A673 (cell line): ENCODE measurements around the gene ZNF831. TPM values are rescaled to one million over a fixed set of nuclear protein-coding genes. Genes with fewer than 3 reads are reported as not detected.

Source experiments
- BruUV-seq: library from RNA; stranded (reverse); fragments of 400-500 nt; replicated peaks from 2 replicates; lab custom pipeline; 2021; lab: Mats Ljungman, UMichigan
- CTCF ChIA-PET: fragments of 300-600 bp; sonication (Branson Sonifier 250); formaldehyde crosslinking; loops from one replicate; lab custom pipeline; 2022; ENCODE audit warnings: antibody characterized with exemption; lab: Charles Lee
- POLR2A ChIA-PET: fragments of 300-600 bp; sonication (Branson Sonifier 250); formaldehyde crosslinking; loops from one replicate; lab custom pipeline; 2022; ENCODE audit warnings: antibody characterized with exemption; ENCODE audit not compliant: low non-redundant PET; lab: Charles Lee
- DNase-seq: peaks from one replicate; pipeline ENCODE4 v3.0.0-alpha.2; 2015; ENCODE audit warnings: low spot score
- H3K27ac ChIP-seq: fragments of 200-600 bp; sonication (generic); 2 replicates; pipeline ENCODE4 v1.5.1; 2016; ENCODE audit warnings: mixed run types, low read depth, mild to moderate bottlenecking, mixed read lengths, antibody characterized with exemption, low read length; ENCODE audit not compliant: poor library complexity, severe bottlenecking
- H3K27me3 ChIP-seq: fragments of 200-600 bp; sonication (generic); replicated peaks from 2 replicates; pipeline ENCODE4 v1.6.1; 2017; ENCODE audit warnings: mixed run types, low read depth, mild to moderate bottlenecking, mixed read lengths, antibody characterized with exemption, low read length; ENCODE audit not compliant: insufficient read depth, poor library complexity
- H3K36me3 ChIP-seq: fragments of 200-600 bp; sonication (generic); 2 replicates; pipeline ENCODE4 v1.6.1; 2016; ENCODE audit warnings: mixed run types, mild to moderate bottlenecking, mixed read lengths, antibody characterized with exemption, low read length; ENCODE audit not compliant: insufficient read depth, poor library complexity, severe bottlenecking
- H3K4me1 ChIP-seq: fragments of 200-600 bp; sonication (generic); 2 replicates; pipeline ENCODE4 v1.6.1; 2017; ENCODE audit warnings: mixed run types, mild to moderate bottlenecking, mixed read lengths, antibody characterized with exemption, low read length; ENCODE audit not compliant: insufficient read depth, poor library complexity, severe bottlenecking
- H3K4me3 ChIP-seq: fragments of 200-600 bp; sonication (generic); 2 replicates; pipeline ENCODE4 v1.5.1; 2016; ENCODE audit warnings: low read depth, mixed run types, mild to moderate bottlenecking, mixed read lengths, low read length; ENCODE audit not compliant: poor library complexity, severe bottlenecking
- H3K9me3 ChIP-seq: fragments of 200-600 bp; sonication (generic); 2 replicates; pipeline ENCODE4 v1.6.1; 2016; ENCODE audit warnings: mixed run types, low read depth, mild to moderate bottlenecking, mixed read lengths, antibody characterized with exemption, low read length; ENCODE audit not compliant: poor library complexity, severe bottlenecking
- CTCF ChIP-seq: fragments of 300-800, 200-600 bp; sonication (generic); conservative IDR thresholded peaks from 2 replicates; pipeline ENCODE4 v1.5.1; 2017; ENCODE audit warnings: low read depth, mild to moderate bottlenecking, antibody characterized with exemption, low read length, moderate library complexity, mixed read lengths
- EZH2 ChIP-seq: fragments of 200-600 bp; sonication (generic); IDR thresholded peaks from 2 replicates; pipeline ENCODE4 v1.6.1; 2017; ENCODE audit warnings: borderline replicate concordance, low read depth, mild to moderate bottlenecking, mixed read lengths, antibody characterized with exemption, low read length; ENCODE audit not compliant: poor library complexity, severe bottlenecking
- intact Hi-C: fragments of 100-400 bp; cut with micrococcal nuclease; formaldehyde crosslinking; loops from one replicate; pipeline ENCODE4 v1.10.0; 2022; ENCODE audit not compliant: unreplicated experiment
- total RNA-seq: library from RNA; stranded (reverse); gene quantifications from 2 replicates; pipeline ENCODE4 v1.2.3, GENCODE V29; 2021

ZNF831 gene
- total RNA-seq, 1 experiment from 2014 or later = not detected

- CTCF ChIA-PET = no interaction called here
- POLR2A ChIA-PET = no interaction called here
- no peak for TF ChIP-seq CTCF
- no peak for TF ChIP-seq EZH2
- H3K9me3 ChIP-seq = no peaks in the 10 kb centered on the region
- intact Hi-C loops = loop anchor here (2.0 to 10.0 kb wide), 3 partner anchors 181 to 353 kb away; no protein-coding TSS in a partner anchor
- H3K36me3 ChIP-seq = no peaks in the 10 kb centered on the region
- BruUV-seq = no TSS peak
- H3K27ac ChIP-seq = no peak overlapping the region
- peaks cover 87% of the 10 kb centered on the region for H3K27me3 ChIP-seq
- DNase-seq = no peak
- H3K4me3 ChIP-seq = no peak overlapping the region
- H3K4me1 ChIP-seq = peaks cover 13% of the 10 kb centered on the region
Measured at GRCh38 chr20:59223750-59224149, 60.1 kb downstream of the ZNF831 start.

GRCh38 chr20:59224236-59224635, 60.6 kb downstream of the ZNF831 start:
- DNase-seq = no peak
- Histone ChIP-seq H3K4me1 (peaks cover 13% of the 10 kb centered on the region), H3K4me3 (no peak overlapping the region), H3K9me3 (no peaks in the 10 kb centered on the region), H3K36me3 (no peaks in the 10 kb centered on the region), H3K27ac (no peak overlapping the region), H3K27me3 (peaks cover 86% of the 10 kb centered on the region)
- TF ChIP-seq CTCF = no peak
- no peak for TF ChIP-seq EZH2
- no TSS peak for BruUV-seq
- CTCF ChIA-PET = no interaction called here
- intact Hi-C loops = loop anchor here (5.0 to 10.0 kb wide), 2 partner anchors 181 to 233 kb away; no protein-coding TSS in a partner anchor
- POLR2A ChIA-PET = no interaction called here

GRCh38 chr20:59230385-59230784, 66.8 kb downstream of the ZNF831 start:
- H3K27ac ChIP-seq = no peak overlapping the region
- no TSS peak for BruUV-seq
- no peak for TF ChIP-seq CTCF
- no peak for TF ChIP-seq EZH2
- POLR2A ChIA-PET = no interaction called here
- CTCF ChIA-PET = no interaction called here
- no peaks in the 10 kb centered on the region for H3K36me3 ChIP-seq
- no peaks in the 10 kb centered on the region for H3K4me1 ChIP-seq
- no peak overlapping the region for H3K4me3 ChIP-seq
- peaks cover 78% of the 10 kb centered on the region for H3K27me3 ChIP-seq
- intact Hi-C loops = no loop called here
- H3K9me3 ChIP-seq = no peaks in the 10 kb centered on the region
- DNase-seq = no peak
